ENCODE data around the gene CLINT1.
"Not testable (repeated sequence)": the region's sequence is repeated elsewhere in the genome, so short reads cannot be mapped to it uniquely, and the experiment has no call there.

CLINT1 gene

GRCh38 chr5:157864067-157864466 lies 5.1 kb upstream of the CLINT1 start:
- in situ Hi-C loops (cut with HindIII; ENCODE audit: low sequenced_read_pairs) = no loop called here

GRCh38 chr5:157862183-157862851 lies 3.4 kb upstream of the CLINT1 start:
- in situ Hi-C loops (cut with HindIII; ENCODE audit: low sequenced_read_pairs) = no loop called here

DNA sequence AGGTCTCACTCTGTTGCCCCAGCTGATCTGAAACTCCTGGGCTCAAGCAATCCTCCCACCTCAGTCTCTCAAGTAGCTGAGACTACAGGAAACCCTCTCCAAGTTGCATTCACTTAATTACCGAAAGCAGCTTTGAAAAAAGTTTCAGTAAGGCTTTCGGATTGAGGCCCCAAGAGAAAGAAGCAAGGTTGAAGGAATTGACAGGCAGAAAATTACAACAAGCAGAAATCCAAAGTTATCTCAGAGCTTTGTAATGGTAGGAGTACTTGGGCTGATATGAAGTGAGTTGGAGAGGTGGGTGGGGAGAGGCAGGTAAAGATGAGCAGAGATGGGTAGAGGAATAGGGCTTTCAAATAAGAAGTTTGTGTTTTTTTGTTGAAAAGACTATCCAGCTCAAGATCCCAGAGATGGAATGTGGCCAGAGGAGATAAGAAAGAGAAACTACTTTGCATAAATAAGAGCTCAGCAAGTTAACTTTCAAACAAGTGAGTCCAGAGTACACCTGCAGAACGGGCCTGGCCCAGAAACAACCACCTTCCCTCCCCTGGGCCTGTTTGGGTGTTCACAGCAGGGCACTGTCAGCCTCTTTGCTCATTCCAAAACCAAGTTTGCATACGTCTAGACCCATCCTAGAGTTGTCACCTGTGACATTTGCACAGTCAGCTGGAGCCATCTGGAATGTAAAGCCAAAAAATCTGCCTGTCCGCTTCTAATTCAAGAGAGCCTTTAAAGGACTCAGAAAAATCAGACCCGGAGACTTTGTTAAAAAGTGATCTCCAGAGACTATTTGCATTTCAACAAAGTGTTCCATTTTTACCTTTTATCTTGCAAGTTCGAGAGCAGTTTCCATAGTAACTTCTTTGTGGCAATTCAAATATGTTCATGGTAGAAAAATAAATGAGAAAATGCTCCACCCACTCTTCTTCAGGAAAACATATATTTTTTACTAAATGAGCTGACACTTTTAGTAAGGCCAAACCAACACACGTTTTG lies 2.2 kb upstream of the CLINT1 start:
- in situ Hi-C loops (cut with HindIII; ENCODE audit: low sequenced_read_pairs) = no loop called here

- in situ Hi-C loops (cut with HindIII; ENCODE audit: low sequenced_read_pairs) = no loop called here
Measured at GRCh38 chr5:157859227-157859575, 256 bp upstream of the CLINT1 start.

GRCh38 chr5:157857816-157858526 lies 974 bp downstream of the CLINT1 start:
- in situ Hi-C loops (cut with HindIII; ENCODE audit: low sequenced_read_pairs) = no loop called here

GRCh38 chr5:157855404-157855994 lies 3.4 kb downstream of the CLINT1 start:
- in situ Hi-C loops (cut with HindIII; ENCODE audit: low sequenced_read_pairs) = no loop called here

GRCh38 chr5:157853365-157853764 lies 5.6 kb downstream of the CLINT1 start:
- in situ Hi-C loops (cut with HindIII; ENCODE audit: low sequenced_read_pairs) = not testable (repeated sequence)

- in situ Hi-C loops (cut with HindIII; ENCODE audit: low sequenced_read_pairs) = no loop called here
Measured at GRCh38 chr5:157845914-157846598, 12.9 kb downstream of the CLINT1 start.

GRCh38 chr5:157842787-157843186 lies 16.2 kb downstream of the CLINT1 start:
- in situ Hi-C loops (cut with HindIII; ENCODE audit: low sequenced_read_pairs) = no loop called here

- in situ Hi-C loops (cut with HindIII; ENCODE audit: low sequenced_read_pairs) = no loop called here
Measured at GRCh38 chr5:157842185-157842584, 16.8 kb downstream of the CLINT1 start.

- in situ Hi-C loops (cut with HindIII; ENCODE audit: low sequenced_read_pairs) = no loop called here
Measured at GRCh38 chr5:157839157-157839795, 19.7 kb downstream of the CLINT1 start.

- in situ Hi-C loops (cut with HindIII; ENCODE audit: low sequenced_read_pairs) = no loop called here
Measured at GRCh38 chr5:157836121-157836753, 22.7 kb downstream of the CLINT1 start.

- in situ Hi-C loops (cut with HindIII; ENCODE audit: low sequenced_read_pairs) = no loop called here
Measured at GRCh38 chr5:157835041-157835440, 23.9 kb downstream of the CLINT1 start.

DNA sequence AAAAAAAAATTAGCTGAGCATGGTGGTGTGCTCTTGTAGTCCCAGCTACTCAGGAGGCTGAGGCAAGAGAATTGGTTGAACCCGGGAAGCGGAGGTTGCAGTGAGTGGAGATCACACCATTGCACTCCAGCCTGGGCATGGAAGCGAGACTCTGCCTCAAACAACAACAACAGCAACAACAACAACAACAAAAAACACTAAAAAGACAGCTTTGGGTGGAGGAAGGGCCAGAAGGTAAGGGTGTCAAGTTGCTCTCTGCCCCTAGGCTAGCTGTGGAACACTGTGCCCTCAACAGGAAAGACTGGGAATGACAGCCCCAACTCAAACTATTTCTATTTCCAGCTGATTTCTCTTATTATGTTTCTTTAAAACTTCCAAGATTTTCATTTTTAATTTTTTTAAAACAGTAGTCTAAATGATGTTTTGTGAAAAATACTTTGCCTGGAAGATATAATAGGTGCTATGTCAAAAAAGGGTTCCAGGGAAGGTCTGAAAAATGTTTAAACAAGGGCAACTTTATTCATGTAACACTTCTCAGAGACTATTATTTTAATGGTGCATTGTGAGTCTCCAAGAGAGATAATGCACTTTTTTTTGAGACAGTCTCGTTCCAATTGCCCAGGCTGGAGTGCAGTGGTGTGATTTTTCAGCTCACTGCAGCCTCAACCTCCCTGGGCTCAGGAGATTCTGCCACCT lies 29.9 kb downstream of the CLINT1 start:
- in situ Hi-C loops (cut with HindIII; ENCODE audit: low sequenced_read_pairs) = no loop called here

- in situ Hi-C loops (cut with HindIII; ENCODE audit: low sequenced_read_pairs) = no loop called here
Measured at GRCh38 chr5:157828105-157828943, 30.6 kb downstream of the CLINT1 start.

GRCh38 chr5:157827423-157827822 lies 31.5 kb downstream of the CLINT1 start:
- in situ Hi-C loops (cut with HindIII; ENCODE audit: low sequenced_read_pairs) = no loop called here

DNA sequence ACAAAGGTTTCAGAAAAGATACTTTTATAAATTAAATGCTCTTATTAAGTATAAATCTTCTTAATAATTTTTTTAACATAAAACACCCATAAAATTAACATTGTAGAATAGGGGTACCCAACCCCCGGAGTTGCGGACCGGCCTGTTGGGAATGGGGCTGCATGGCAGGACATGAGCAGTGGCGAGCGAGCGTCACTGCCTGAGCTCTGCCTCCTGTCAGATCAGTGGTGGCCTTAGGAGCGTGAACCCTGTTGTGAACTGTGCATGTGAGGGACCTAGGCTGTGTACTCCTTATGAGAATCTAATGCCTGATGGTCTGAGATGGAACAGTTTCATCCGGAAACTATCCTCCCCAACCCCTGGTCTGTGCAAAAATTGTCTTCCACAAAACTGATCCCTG lies 35.3 kb downstream of the CLINT1 start:
- in situ Hi-C loops (cut with HindIII; ENCODE audit: low sequenced_read_pairs) = no loop called here

Data from DLD1 (cell line).